Aorta (tissue), 5 donors: ENCODE results near the gene ANKRD28. TPM values are rescaled to one million over a fixed set of nuclear protein-coding genes. Genes with fewer than 3 reads are reported as not detected.

Experiments
- ATAC-seq: fragments of 200-7000 bp; cut with Tn5 transposase; one replicate; pipeline ENCODE4 v1.9.1; 2022; ENCODE audit warnings: moderate library complexity; ENCODE audit not compliant: low FRiP score
- DNase-seq, 2 donors: peaks; one replicate each; pipeline ENCODE4 v3.0.0-alpha.2; 2020
- H3K27ac ChIP-seq, 2 donors: one replicate each; pipeline ENCODE4 v1.5.1; 2013; ENCODE audit warnings: low read length in 2 of 2, mild to moderate bottlenecking in 2 of 2, moderate library complexity in 2 of 2, control low read depth in 1 of 2, inconsistent platforms in 1 of 2, low read depth in 1 of 2
- H3K27me3 ChIP-seq, 2 donors: one replicate each; pipeline ENCODE4 v1.6.1; 2013; ENCODE audit warnings: control low read depth in 1 of 2, low read length in 1 of 2, mild to moderate bottlenecking in 1 of 2, moderate library complexity in 1 of 2; ENCODE audit not compliant: insufficient read depth in 2 of 2, control insufficient read depth in 1 of 2
- H3K36me3 ChIP-seq, 2 donors: one replicate each; pipeline ENCODE4 v1.6.1; 2013; ENCODE audit warnings: control low read depth in 1 of 2, low read length in 1 of 2, mild to moderate bottlenecking in 1 of 2; ENCODE audit not compliant: insufficient read depth in 2 of 2, control insufficient read depth in 1 of 2
- H3K4me1 ChIP-seq, 2 donors: one replicate each; pipeline ENCODE4 v1.6.1; 2013; ENCODE audit warnings: low read length in 2 of 2, control low read depth in 1 of 2, mild to moderate bottlenecking in 1 of 2, moderate library complexity in 1 of 2; ENCODE audit not compliant: insufficient read depth in 2 of 2, control insufficient read depth in 1 of 2
- H3K4me3 ChIP-seq, 2 donors: one replicate each; pipeline ENCODE4 v1.5.1; 2013; ENCODE audit warnings: low read length in 2 of 2, control low read depth in 1 of 2, mild to moderate bottlenecking in 1 of 2
- H3K9me3 ChIP-seq: one replicate; pipeline ENCODE4 v1.6.1; 2013; ENCODE audit warnings: mild to moderate bottlenecking, low read length; ENCODE audit not compliant: control insufficient read depth
- WGBS, 2 donors: extraction: QIAGEN DNeasy Blood & Tissue Kit; methylation state at CpG; one replicate each; pipeline ENCODE4 v1.1.7; 2013; 5-methylcytosine and 5-hydroxymethylcytosine counted together
- intact Hi-C, 2 donors: fragments of 100-400 bp; cut with DNase I; formaldehyde crosslinking; loops; one replicate each; pipeline versions ENCODE4 v1.14.2 to v1.15.0; 2022
- polyA plus RNA-seq, 2 donors: library from polyadenylated mRNA; stranded (reverse); fragments of 200-250 nt; gene quantifications; one replicate each; pipeline ENCODE4 v1.2.3, GENCODE V29; 2013
- total RNA-seq, 2 donors: library from RNA; stranded (reverse); fragmentation: NEBNext Ultra II Directional; extraction: Animal tissue kit (Norgen Biotek cat#: 25700); gene quantifications; one replicate each; pipeline ENCODE4 v1.2.1, GENCODE V29; 2021
- donor health status: healthy with polysubstance abuse.
- donor health status: Bipolar disorder and iron deficiency.
- donor health status: DM: no; HTN: no; CAD: no.
- donor health status: DM: no; HTN: no; CAD: no.
- donor health status: DM: yes; HTN: yes; CAD: no.

Gene ANKRD28
- total and polyA plus RNA-seq, 4 donors: 5.6 to 61.3 (median 35.2) TPM

DNA sequence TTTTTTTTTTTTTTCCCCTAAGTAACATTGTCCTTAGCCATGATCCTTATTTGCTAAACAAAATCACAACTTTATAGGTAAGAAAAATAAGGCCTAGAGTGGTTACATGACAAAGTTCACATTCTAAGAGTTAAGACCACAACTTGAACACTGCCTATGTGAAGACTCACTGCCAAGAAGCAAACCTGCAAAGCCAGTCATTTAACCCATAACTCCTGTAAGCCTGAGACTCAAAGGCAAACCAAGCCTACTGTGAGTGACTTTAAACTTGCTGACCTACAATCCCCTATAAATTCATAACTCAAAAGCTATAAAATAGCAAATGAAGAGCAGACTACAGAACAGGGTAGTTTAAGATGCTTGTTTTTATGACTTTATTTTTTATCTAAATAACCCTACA lies 12.9 kb upstream of the ANKRD28 start:
- no peak for ATAC-seq
- Histone ChIP-seq H3K4me3 (no peak overlapping the region), H3K36me3 (no peaks in the 10 kb centered on the region), H3K9me3 (no peaks in the 10 kb centered on the region), H3K27me3 (no peaks in the 10 kb centered on the region), H3K27ac (no peak overlapping the region), H3K4me1 (peaks cover 0 to 5% of the 10 kb centered on the region in 2 donors)
- DNase-seq: no peak
- intact Hi-C loops: loop anchor here (2.0 to 10.0 kb wide), 4 partner anchors 180 to 608 kb away; no protein-coding TSS in a partner anchor

DNA sequence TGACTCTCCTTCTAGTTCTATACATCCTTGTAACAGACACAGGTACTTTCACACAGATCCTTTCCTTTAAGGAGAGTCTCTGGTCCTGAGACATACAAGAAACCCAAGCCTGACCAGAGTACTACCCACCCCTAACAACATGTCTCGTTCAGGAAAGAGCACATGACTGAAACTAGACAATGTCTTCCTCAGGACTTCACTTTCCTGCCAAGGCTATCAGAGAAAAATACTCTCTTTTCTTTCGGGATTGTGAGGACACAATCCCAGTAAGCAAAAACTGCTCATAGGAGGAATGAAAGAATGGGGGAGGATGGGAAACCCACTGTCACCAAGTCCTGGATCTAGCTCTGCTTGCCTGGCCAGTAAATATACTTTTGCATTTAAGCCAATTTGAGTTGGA lies 11.5 kb upstream of the ANKRD28 start:
- no peak overlapping the region for H3K27ac ChIP-seq
- ATAC-seq: no peak
- H3K27me3 ChIP-seq: no peaks in the 10 kb centered on the region
- H3K4me3 ChIP-seq: no peak overlapping the region
- intact Hi-C loops: loop anchor here in 1 of 2 donors (5.0 kb wide), 2 partner anchors 162 to 177 kb away; no protein-coding TSS in a partner anchor
- peaks cover 0 to 5% of the 10 kb centered on the region in 2 donors for H3K4me1 ChIP-seq
- no peak for DNase-seq
- H3K36me3 ChIP-seq: no peaks in the 10 kb centered on the region
- H3K9me3 ChIP-seq: no peaks in the 10 kb centered on the region
- WGBS, 2 donors: 75 to 81% methylated on average over 2 of the region's 2 CpGs

GRCh38 chr3:15808679-15809310 lies 11.0 kb upstream of the ANKRD28 start:
- H3K27me3 ChIP-seq: no peaks in the 10 kb centered on the region
- no peak for ATAC-seq
- intact Hi-C loops: loop anchor here in 1 of 2 donors (5.0 kb wide), 2 partner anchors 161 to 176 kb away; no protein-coding TSS in a partner anchor

DNA sequence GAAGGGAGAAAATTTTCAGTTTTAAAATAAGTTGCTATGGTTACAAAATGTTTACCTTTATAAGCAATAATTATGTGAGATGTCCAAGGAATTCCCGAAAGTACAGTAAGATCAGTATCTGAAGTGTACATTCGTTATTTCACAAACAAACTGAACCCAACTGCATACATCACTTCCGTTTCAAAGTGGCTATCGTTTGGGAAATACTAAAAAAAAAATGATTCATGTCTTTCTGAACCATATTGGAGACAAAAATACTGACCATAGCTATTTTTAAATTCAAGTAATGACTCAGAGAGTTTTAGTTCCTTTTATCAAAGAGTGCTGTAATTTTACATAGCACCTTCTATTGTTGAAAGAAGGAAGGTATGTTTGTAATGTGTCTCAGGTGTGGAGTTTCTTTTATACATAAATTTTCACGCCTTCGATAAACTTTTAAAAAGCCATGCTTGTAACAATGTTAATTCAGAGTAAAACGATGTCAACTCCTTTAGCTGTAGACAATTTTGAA lies 8.0 kb upstream of the ANKRD28 start:
- Histone ChIP-seq H3K36me3 (no peaks in the 10 kb centered on the region), H3K4me3 (no peak overlapping the region), H3K9me3 (no peaks in the 10 kb centered on the region), H3K27ac (no peak overlapping the region), H3K4me1 (peaks cover 0 to 5% of the 10 kb centered on the region in 2 donors), H3K27me3 (no peaks in the 10 kb centered on the region)
- intact Hi-C loops: loop anchor here in 1 of 2 donors (5.0 kb wide), 2 partner anchors 159 to 174 kb away; no protein-coding TSS in a partner anchor
- WGBS, 2 donors: 36 to 37% methylated on average over 7 of the region's 7 CpGs
- no peak for DNase-seq
- no peak for ATAC-seq

More at GRCh38 chr3:15808679-15809310, 11.0 kb upstream of the ANKRD28 start:
- Histone ChIP-seq H3K27ac (no peak overlapping the region), H3K9me3 (no peaks in the 10 kb centered on the region), H3K36me3 (no peaks in the 10 kb centered on the region), H3K4me1 (peaks cover 0 to 5% of the 10 kb centered on the region in 2 donors), H3K4me3 (no peak overlapping the region)
- no peak for DNase-seq
- WGBS, 2 donors: 95 to 96% methylated on average over 2 of the region's 2 CpGs

- Histone ChIP-seq H3K36me3 (no peaks in the 10 kb centered on the region), H3K4me3 (no peak overlapping the region), H3K9me3 (no peaks in the 10 kb centered on the region), H3K27me3 (no peaks in the 10 kb centered on the region), H3K27ac (no peak overlapping the region), H3K4me1 (peaks cover 0 to 5% of the 10 kb centered on the region in 2 donors)
- intact Hi-C loops: loop anchor here in 1 of 2 donors (5.0 kb wide), 2 partner anchors 157 to 172 kb away; no protein-coding TSS in a partner anchor
- no peak for DNase-seq
- WGBS, 2 donors: 53 to 59% methylated on average over 4 of the region's 4 CpGs
- ATAC-seq: no peak
These were observed 6.8 kb upstream of the ANKRD28 start for GRCh38 chr3:15804553-15805095.

- no peak for ATAC-seq
- Histone ChIP-seq H3K4me1 (peaks cover 0 to 1% of the 10 kb centered on the region in 2 donors), H3K9me3 (no peaks in the 10 kb centered on the region), H3K4me3 (no peak overlapping the region), H3K36me3 (no peaks in the 10 kb centered on the region), H3K27me3 (no peaks in the 10 kb centered on the region), H3K27ac (no peak overlapping the region)
- 76 to 78% methylated on average over 2 of the region's 2 CpGs for WGBS, 2 donors
- no peak for DNase-seq
- intact Hi-C loops: no loop called here
These were observed 6.1 kb upstream of the ANKRD28 start for GRCh38 chr3:15803921-15804320.

- WGBS, 2 donors: 79 to 83% methylated on average over 3 of the region's 3 CpGs
- Histone ChIP-seq H3K4me3 (no peak overlapping the region), H3K27me3 (no peaks in the 10 kb centered on the region), H3K27ac (no peak overlapping the region), H3K4me1 (no peaks in the 10 kb centered on the region), H3K36me3 (no peaks in the 10 kb centered on the region), H3K9me3 (no peaks in the 10 kb centered on the region)
- DNase-seq (no peak), ATAC-seq (no peak)
- intact Hi-C loops: no loop called here
These were observed 3.5 kb upstream of the ANKRD28 start for GRCh38 chr3:15801298-15801697.

DNA sequence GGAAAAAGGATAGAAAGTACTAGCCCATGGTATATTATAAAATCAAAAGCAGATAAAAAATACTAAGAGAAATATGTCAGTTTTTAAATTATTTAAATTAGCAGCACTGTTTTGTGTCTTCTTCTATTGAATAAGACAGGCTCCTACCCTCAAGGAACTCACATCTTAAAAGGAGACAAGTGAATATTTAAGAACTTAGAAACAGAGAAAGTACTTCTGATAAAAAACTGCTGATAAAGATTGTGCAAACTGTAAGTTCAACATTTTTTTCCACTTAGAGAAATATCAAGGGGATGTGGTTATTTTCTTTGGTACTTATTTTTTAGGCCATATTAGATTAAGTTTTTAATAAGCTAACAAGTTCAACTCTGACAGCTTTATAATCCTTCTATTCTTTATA lies 3.0 kb upstream of the ANKRD28 start:
- Histone ChIP-seq H3K9me3 (no peaks in the 10 kb centered on the region), H3K36me3 (no peaks in the 10 kb centered on the region), H3K4me1 (no peaks in the 10 kb centered on the region), H3K27me3 (no peaks in the 10 kb centered on the region), H3K4me3 (no peak overlapping the region), H3K27ac (no peak overlapping the region)
- DNase-seq: no peak
- intact Hi-C loops: no loop called here
- no peak for ATAC-seq

GRCh38 chr3:15800327-15800726 lies 2.5 kb upstream of the ANKRD28 start:
- Histone ChIP-seq H3K27me3 (no peaks in the 10 kb centered on the region), H3K4me3 (no peak overlapping the region), H3K27ac (no peak overlapping the region), H3K36me3 (no peaks in the 10 kb centered on the region), H3K4me1 (no peaks in the 10 kb centered on the region), H3K9me3 (no peaks in the 10 kb centered on the region)
- intact Hi-C loops: no loop called here
- ATAC-seq (no peak), DNase-seq (no peak)
